Cardiac muscle cell (in vitro differentiated cells and primary cell): ENCODE data around the gene ZFP36L2. TPM values are rescaled to one million over a fixed set of nuclear protein-coding genes. Genes with fewer than 3 reads are reported as not detected.
A peak's percentile ranks its signal among the peaks of the same experiment; 100 is the strongest.

Experiments used
- DNase-seq, 2 donors: peaks; one replicate each; pipeline versions ENCODE4 v3.0.0 to v3.0.0-alpha.2; 2010 to 2017; ENCODE audit warnings: low read depth in 1 of 2, low spot score in 1 of 2
- H3K27ac ChIP-seq: fragments of 200-600 bp; sonication (generic); 2 replicates; pipeline ENCODE4 v1.5.1; 2016
- H3K27me3 ChIP-seq: fragments of 200-600 bp; sonication (generic); 2 replicates; pipeline ENCODE4 v1.6.0; 2016; ENCODE audit warnings: control low read depth
- H3K36me3 ChIP-seq: fragments of 200-600 bp; sonication (generic); 2 replicates; pipeline ENCODE4 v1.5.1; 2016; ENCODE audit warnings: control low read depth
- H3K4me1 ChIP-seq: fragments of 200-600 bp; sonication (generic); 2 replicates; pipeline ENCODE4 v1.8.1; 2017; ENCODE audit warnings: low read depth, mild to moderate bottlenecking, mixed run types
- H3K4me3 ChIP-seq: fragments of 200-600 bp; sonication (generic); 2 replicates; pipeline ENCODE4 v1.5.1; 2016; ENCODE audit warnings: mild to moderate bottlenecking
- H3K9me3 ChIP-seq: fragments of 200-600 bp; sonication (generic); 2 replicates; pipeline ENCODE4 v1.5.1; 2017; ENCODE audit warnings: low read depth, mild to moderate bottlenecking, control low read depth
- polyA plus RNA-seq: library from polyadenylated mRNA; unstranded; fragments of >200 nt; fragmentation: Nextera tagmentation; extraction: Ambion mirVana; gene quantifications from 2 replicates; pipeline ENCODE4 v1.2.1, GENCODE V29; 2016
- total RNA-seq: library from RNA; depleted of rRNA; stranded (reverse); fragments of >200 nt; gene quantifications from 2 replicates; pipeline ENCODE4 v1.2.3, GENCODE V29; 2016
- TF ChIP-seq, protein P1 (sequence below): IDR thresholded peaks from 2 replicates; pipeline ENCODE4 v1.5.1; 2012; ENCODE audit warnings: low read depth, mild to moderate bottlenecking, low read length

Gene ZFP36L2
- total and polyA plus RNA-seq, 2 experiments from 2014 or later = 27.6 to 73.9 TPM

DNA sequence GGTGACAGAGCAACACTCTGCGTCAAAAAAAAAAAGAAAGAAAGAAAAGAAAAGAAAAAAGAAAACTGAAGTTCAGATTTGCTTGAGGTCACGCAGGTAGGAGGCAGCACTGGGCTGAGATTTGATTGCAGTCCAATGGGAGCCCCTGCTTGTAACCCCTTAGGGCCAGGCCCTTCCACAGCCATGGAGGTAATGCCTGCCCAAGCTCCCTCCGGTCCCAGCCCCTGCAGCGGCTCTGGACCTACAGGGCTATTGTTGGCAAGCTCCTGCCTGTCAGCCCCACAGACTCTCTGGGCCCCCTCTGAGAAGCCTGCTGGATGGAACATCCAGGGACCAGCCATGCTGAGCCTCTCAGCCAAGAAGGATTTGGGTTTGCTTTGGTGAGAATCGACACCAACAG is 12.2 kb downstream of the ZFP36L2 start:
- Histone ChIP-seq H3K9me3 (no peaks in the 10 kb centered on the region), H3K36me3 (no peaks in the 10 kb centered on the region), H3K4me1 (peaks cover 30% of the 10 kb centered on the region), H3K27ac (peak overlapping the region; percentile 1), H3K4me3 (no peak overlapping the region), H3K27me3 (no peaks in the 10 kb centered on the region)
- TF ChIP-seq, protein P1, sequence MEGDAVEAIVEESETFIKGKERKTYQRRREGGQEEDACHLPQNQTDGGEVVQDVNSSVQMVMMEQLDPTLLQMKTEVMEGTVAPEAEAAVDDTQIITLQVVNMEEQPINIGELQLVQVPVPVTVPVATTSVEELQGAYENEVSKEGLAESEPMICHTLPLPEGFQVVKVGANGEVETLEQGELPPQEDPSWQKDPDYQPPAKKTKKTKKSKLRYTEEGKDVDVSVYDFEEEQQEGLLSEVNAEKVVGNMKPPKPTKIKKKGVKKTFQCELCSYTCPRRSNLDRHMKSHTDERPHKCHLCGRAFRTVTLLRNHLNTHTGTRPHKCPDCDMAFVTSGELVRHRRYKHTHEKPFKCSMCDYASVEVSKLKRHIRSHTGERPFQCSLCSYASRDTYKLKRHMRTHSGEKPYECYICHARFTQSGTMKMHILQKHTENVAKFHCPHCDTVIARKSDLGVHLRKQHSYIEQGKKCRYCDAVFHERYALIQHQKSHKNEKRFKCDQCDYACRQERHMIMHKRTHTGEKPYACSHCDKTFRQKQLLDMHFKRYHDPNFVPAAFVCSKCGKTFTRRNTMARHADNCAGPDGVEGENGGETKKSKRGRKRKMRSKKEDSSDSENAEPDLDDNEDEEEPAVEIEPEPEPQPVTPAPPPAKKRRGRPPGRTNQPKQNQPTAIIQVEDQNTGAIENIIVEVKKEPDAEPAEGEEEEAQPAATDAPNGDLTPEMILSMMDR = no peak
- DNase-seq = no peak

GRCh38 chr2:43212931-43213330 is 13.5 kb downstream of the ZFP36L2 start:
- no peak overlapping the region for H3K4me3 ChIP-seq
- no peak for DNase-seq
- H3K27ac ChIP-seq = no peak overlapping the region
- no peaks in the 10 kb centered on the region for H3K27me3 ChIP-seq
- TF ChIP-seq, protein P1 = no peak
- H3K36me3 ChIP-seq = no peaks in the 10 kb centered on the region
- peaks cover 17% of the 10 kb centered on the region for H3K4me1 ChIP-seq
- H3K9me3 ChIP-seq = no peaks in the 10 kb centered on the region

DNA sequence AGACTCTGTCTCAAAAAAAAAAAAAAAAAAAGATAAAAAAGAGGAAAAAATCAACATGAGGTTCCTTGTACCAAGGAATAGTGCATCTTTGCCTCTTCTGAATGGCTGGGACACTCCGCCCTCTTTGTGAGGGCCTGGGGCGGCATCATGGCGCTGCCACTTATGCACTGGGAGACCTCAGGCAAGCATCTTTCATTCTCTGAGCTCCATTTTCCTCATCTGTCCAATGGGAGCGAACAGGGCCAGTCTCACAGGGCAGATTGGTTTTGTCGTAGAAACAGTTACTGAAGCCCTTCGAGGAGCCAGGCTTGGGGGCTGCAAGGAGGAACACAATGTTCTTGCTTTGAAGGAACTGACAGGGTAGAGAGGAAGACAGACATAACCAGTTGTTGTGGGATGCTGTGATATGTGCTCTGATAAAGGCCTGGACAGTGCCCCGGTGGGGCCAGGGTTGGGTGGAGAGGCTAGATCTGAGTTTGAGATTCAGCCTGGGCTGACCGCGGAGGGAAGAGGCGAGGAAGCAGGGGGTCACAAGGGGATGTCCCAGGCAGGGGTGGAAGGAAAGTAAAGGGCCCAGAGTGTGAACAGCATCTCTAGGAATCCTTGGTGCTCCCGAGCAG is 14.1 kb downstream of the ZFP36L2 start:
- no peak overlapping the region for H3K27ac ChIP-seq
- H3K36me3 ChIP-seq = no peaks in the 10 kb centered on the region
- TF ChIP-seq, protein P1 = no peak
- peaks cover 12% of the 10 kb centered on the region for H3K4me1 ChIP-seq
- H3K4me3 ChIP-seq = no peak overlapping the region
- H3K27me3 ChIP-seq = no peaks in the 10 kb centered on the region
- no peaks in the 10 kb centered on the region for H3K9me3 ChIP-seq
- DNase-seq = no peak

- Histone ChIP-seq H3K9me3 (no peaks in the 10 kb centered on the region), H3K27ac (peak overlapping the region; percentile 24), H3K4me3 (no peak overlapping the region), H3K4me1 (peaks cover 5% of the 10 kb centered on the region), H3K27me3 (no peaks in the 10 kb centered on the region), H3K36me3 (no peaks in the 10 kb centered on the region)
- TF ChIP-seq, protein P1 = no peak
- DNase-seq = peak in 1 of 2 donors; percentile 85
Observed at GRCh38 chr2:43210467-43211303, 15.7 kb downstream of the ZFP36L2 start.

DNA sequence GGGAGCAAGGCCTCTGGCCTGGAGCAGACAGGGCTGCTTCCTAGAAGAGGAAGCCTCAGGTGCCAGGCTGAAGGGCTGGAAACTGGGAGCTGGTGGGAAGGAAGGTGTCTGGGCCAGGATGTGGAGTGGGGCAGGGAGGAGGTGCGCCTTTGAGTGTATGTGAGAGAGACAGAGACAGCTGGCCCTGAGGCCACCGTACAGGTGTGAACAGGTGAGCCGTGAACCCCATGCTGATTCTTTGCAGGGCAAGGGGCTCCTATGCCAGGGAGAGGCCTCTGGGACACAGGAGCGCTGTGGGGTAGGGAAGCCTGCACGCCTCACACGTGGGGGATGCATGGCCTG is 16.3 kb downstream of the ZFP36L2 start:
- H3K9me3 ChIP-seq = no peaks in the 10 kb centered on the region
- H3K4me3 ChIP-seq = no peak overlapping the region
- H3K36me3 ChIP-seq = no peaks in the 10 kb centered on the region
- TF ChIP-seq, protein P1 = no peak
- H3K27me3 ChIP-seq = no peaks in the 10 kb centered on the region
- DNase-seq = no peak
- H3K27ac ChIP-seq = no peak overlapping the region
- H3K4me1 ChIP-seq = no peaks in the 10 kb centered on the region
